Endothelial cell of umbilical vein (primary cell): Measurements from ENCODE around the gene BTBD8. TPM values are rescaled to one million over a fixed set of nuclear protein-coding genes. Genes with fewer than 3 reads are reported as not detected.

Experiments
- BruUV-seq: library from RNA; stranded (reverse); fragments of 400-500 nt; replicated peaks from 2 replicates; lab custom pipeline; 2021; lab: Mats Ljungman, UMichigan
- CTCF ChIA-PET: fragments of 300-600, 350-600 bp; sonication (Branson Sonifier 250); formaldehyde crosslinking; loops from one replicate; lab custom pipeline; 2021; ENCODE audit warnings: antibody characterized with exemption, inconsistent platforms; lab: Charles Lee
- POLR2A ChIA-PET: fragments of 300-600, 350-600 bp; sonication (Branson Sonifier 250); formaldehyde crosslinking; loops from one replicate; lab custom pipeline; 2021; ENCODE audit warnings: antibody characterized with exemption, inconsistent platforms; lab: Charles Lee
- DNase-seq: peaks from one replicate; pipeline ENCODE4 v3.0.0-alpha.2; 2011; ENCODE audit warnings: low read depth, low spot score
- FAIRE-seq: peaks from 2 replicates; lab custom pipeline; 2011; peaks lifted over from hg19 to GRCh38; lab: Jason Lieb, UNC
- H2AFZ ChIP-seq: 2 replicates; pipeline ENCODE4 v1.6.0; 2012; ENCODE audit warnings: low read depth, low read length, control low read depth, inconsistent platforms
- H3K27ac ChIP-seq: 2 replicates; pipeline ENCODE4 v1.5.1; 2011; ENCODE audit warnings: low read depth, mild to moderate bottlenecking, control low read depth, low read length, moderate library complexity; ENCODE audit not compliant: insufficient read depth
- H3K27me3 ChIP-seq, 2 experiments: 2 replicates each; pipeline versions ENCODE4 v1.6.0 to v1.6.1; 2011; ENCODE audit warnings: low read length in 2 of 2, mixed read lengths in 1 of 2; ENCODE audit not compliant: control insufficient read depth in 2 of 2, insufficient read depth in 2 of 2
- H3K36me3 ChIP-seq, 2 experiments: 2 replicates in 1 of 2; 3 replicates in 1 of 2; pipeline ENCODE4 v1.5.1; 2011; ENCODE audit warnings: low read length in 2 of 2, mild to moderate bottlenecking in 1 of 2, moderate library complexity in 1 of 2; ENCODE audit not compliant: control insufficient read depth in 2 of 2, insufficient read depth in 2 of 2; ENCODE audit errors: extremely low read depth in 1 of 2
- H3K4me1 ChIP-seq: 3 replicates; pipeline ENCODE4 v1.5.1; 2011; ENCODE audit warnings: mild to moderate bottlenecking, low read length; ENCODE audit not compliant: control insufficient read depth, insufficient read depth; ENCODE audit errors: extremely low read depth
- H3K4me2 ChIP-seq: 2 replicates; pipeline ENCODE4 v1.6.1; 2011; ENCODE audit warnings: low read length, control low read depth, mixed read lengths; ENCODE audit not compliant: insufficient read depth
- H3K4me3 ChIP-seq, 3 experiments: fragments of 200-600 bp in 1 of 3; sonication (generic), shearing (Covaris generic) in 1 of 3; replicated peaks in 1 of 3; 2 replicates each; pipeline ENCODE4 v1.5.1; 2011 to 2016; ENCODE audit warnings: control low read depth in 3 of 3, low read length in 3 of 3, mild to moderate bottlenecking in 2 of 3, inconsistent platforms in 1 of 3, low read depth in 1 of 3, moderate library complexity in 1 of 3; ENCODE audit not compliant: insufficient read depth in 1 of 3
- H3K79me2 ChIP-seq: 2 replicates; pipeline ENCODE4 v1.6.0; 2012; ENCODE audit warnings: low read length, inconsistent platforms; ENCODE audit not compliant: control insufficient read depth, insufficient read depth
- H3K9ac ChIP-seq: replicated peaks from 2 replicates; pipeline ENCODE3; 2011; ENCODE audit warnings: low read length, control low read depth; ENCODE audit not compliant: insufficient read depth; ENCODE audit errors: extremely low read depth
- H3K9me1 ChIP-seq: replicated peaks from 3 replicates; pipeline ENCODE4 v1.6.0; 2011; ENCODE audit warnings: mild to moderate bottlenecking, low read length; ENCODE audit not compliant: control insufficient read depth, insufficient read depth; ENCODE audit errors: extremely low read depth
- H3K9me3 ChIP-seq: replicated peaks from 2 replicates; pipeline ENCODE4 v1.5.1; 2012; ENCODE audit warnings: low read length, inconsistent platforms; ENCODE audit not compliant: control insufficient read depth, insufficient read depth
- H4K20me1 ChIP-seq: replicated peaks from 2 replicates; pipeline ENCODE3; 2011; ENCODE audit warnings: mild to moderate bottlenecking, low read length; ENCODE audit not compliant: control insufficient read depth, insufficient read depth; ENCODE audit errors: extremely low read depth
- CTCF ChIP-seq, 2 donors: IDR thresholded peaks; 1 replicate in 1 of 2; 2 replicates in 1 of 2; pipeline ENCODE4 v1.5.1; 2011; ENCODE audit warnings: low read length in 2 of 2, mild to moderate bottlenecking in 2 of 2, moderate library complexity in 2 of 2, control low read depth in 1 of 2, inconsistent platforms in 1 of 2, low read depth in 1 of 2; ENCODE audit not compliant: insufficient read depth in 1 of 2; ENCODE audit errors: extremely low read depth in 1 of 2
- EZH2 ChIP-seq: IDR thresholded peaks from 2 replicates; pipeline ENCODE4 v1.6.1; 2012; ENCODE audit warnings: borderline replicate concordance, low read depth, mild to moderate bottlenecking, moderate library complexity, low read length, inconsistent platforms; ENCODE audit not compliant: severe bottlenecking
- FOS ChIP-seq: IDR thresholded peaks from 2 replicates; pipeline ENCODE4 v1.6.1; 2011; ENCODE audit warnings: mild to moderate bottlenecking, low read length, moderate library complexity, borderline replicate concordance; ENCODE audit not compliant: insufficient read depth
- GATA2 ChIP-seq: IDR thresholded peaks from 2 replicates; pipeline ENCODE4 v1.7.0; 2011; ENCODE audit warnings: low read depth, mild to moderate bottlenecking, moderate library complexity, mixed read lengths, low read length; ENCODE audit not compliant: insufficient read length, insufficient read depth
- JUN ChIP-seq: IDR thresholded peaks from 2 replicates; pipeline ENCODE4 v1.6.1; 2011; ENCODE audit warnings: borderline replicate concordance, low read depth; ENCODE audit not compliant: insufficient read length, insufficient read depth
- MAX ChIP-seq: IDR thresholded peaks from 2 replicates; pipeline ENCODE4 v1.6.1; 2011; ENCODE audit not compliant: insufficient read depth, insufficient read length
- MYC ChIP-seq: IDR thresholded peaks from one replicate; pipeline ENCODE4 v1.6.1; 2011; ENCODE audit warnings: mild to moderate bottlenecking, low read depth, low read length
- POLR2A ChIP-seq: IDR thresholded peaks from 2 replicates; pipeline ENCODE4 v1.6.1; 2012; ENCODE audit warnings: low read depth, mild to moderate bottlenecking, control low read depth, low read length
- POLR2AphosphoS5 ChIP-seq: IDR thresholded peaks from 2 replicates; pipeline ENCODE4 v1.6.1; 2012; ENCODE audit warnings: low read depth, mild to moderate bottlenecking, control low read depth, low read length, moderate library complexity; ENCODE audit not compliant: insufficient read depth
- dilution Hi-C: fragments of 300-500 bp; cut with MboI; formaldehyde crosslinking; loops from one replicate; pipeline ENCODE4 v1.15.0; 2019; ENCODE audit warnings: low sequenced_read_pairs; ENCODE audit not compliant: extremely low pct_ligation_motif_present
- intact Hi-C: fragments of 100-400 bp; cut with micrococcal nuclease; formaldehyde crosslinking; loops from one replicate; pipeline ENCODE4 v1.10.0; 2022
- polyA plus RNA-seq, 4 experiments: library from polyadenylated mRNA; depleted of rRNA in 3 of 4; stranded (reverse) in 3 of 4; unstranded in 1 of 4; fragments of >200 nt; gene quantifications; 2 replicates each; pipeline versions ENCODE4 v1.2.1 to v1.2.3, GENCODE V29; 2011 to 2012; ENCODE audit warnings: missing spikeins in 1 of 4
- total RNA-seq: library from RNA; stranded (reverse); gene quantifications from 2 replicates; pipeline ENCODE4 v1.2.3, GENCODE V29; 2021

The BTBD8 gene
- total and polyA plus RNA-seq, 2 donors (not counting 3 experiments of a cell fraction or from before 2014, with no cell fraction given): 0.36 to 1.7 TPM

GRCh38 chr1:92134331-92134730, 54.2 kb downstream of the BTBD8 start:
- H3K27me3 ChIP-seq: no peaks in the 10 kb centered on the region
- no peak overlapping the region for H3K4me2 ChIP-seq
- no peaks in the 10 kb centered on the region for H4K20me1 ChIP-seq
- no peaks in the 10 kb centered on the region for H3K79me2 ChIP-seq
- no peak overlapping the region for H3K9ac ChIP-seq
- no peak overlapping the region for H2AFZ ChIP-seq
- H3K36me3 ChIP-seq: no peaks in the 10 kb centered on the region
- POLR2A ChIA-PET: no interaction called here
- no peak overlapping the region for H3K4me3 ChIP-seq
- CTCF ChIA-PET: no interaction called here
- DNase-seq (no peak), FAIRE-seq (no peak)
- intact Hi-C loops (no loop called here), dilution Hi-C loops (no loop called here)
- BruUV-seq: no TSS peak
- TF ChIP-seq EZH2 (no peak), FOS (no peak), MAX (no peak), JUN (no peak), CTCF (IDR thresholded peaks at IDR 0.05; ENCODE audit: extremely low read depth in 1 of 2, insufficient read depth in 1 of 2, low read depth in 1 of 2, low read length in 2 of 2) (no peak)
- no peaks in the 10 kb centered on the region for H3K9me1 ChIP-seq
- no peak overlapping the region for H3K27ac ChIP-seq
- H3K9me3 ChIP-seq: no peaks in the 10 kb centered on the region
- peaks cover 3% of the 10 kb centered on the region for H3K4me1 ChIP-seq

GRCh38 chr1:92136341-92136740, 56.2 kb downstream of the BTBD8 start:
- BruUV-seq: no TSS peak
- no peaks in the 10 kb centered on the region for H3K79me2 ChIP-seq
- H3K4me3 ChIP-seq: no peak overlapping the region
- no peaks in the 10 kb centered on the region for H3K9me3 ChIP-seq
- no peaks in the 10 kb centered on the region for H4K20me1 ChIP-seq
- POLR2A ChIA-PET: no interaction called here
- H3K9me1 ChIP-seq: no peaks in the 10 kb centered on the region
- TF ChIP-seq POLR2A (no peak), MAX (no peak), GATA2 (no peak), MYC (no peak), JUN (no peak), POLR2AphosphoS5 (no peak), CTCF (IDR thresholded peaks at IDR 0.05; ENCODE audit: extremely low read depth in 1 of 2, insufficient read depth in 1 of 2, low read depth in 1 of 2, low read length in 2 of 2) (no peak), FOS (no peak), EZH2 (no peak)
- H3K27me3 ChIP-seq: no peaks in the 10 kb centered on the region
- H3K4me2 ChIP-seq: no peak overlapping the region
- no peak overlapping the region for H3K9ac ChIP-seq
- DNase-seq (peak; percentile 21), FAIRE-seq (no peak)
- intact Hi-C loops: no loop called here
- H2AFZ ChIP-seq: no peak overlapping the region
- no peaks in the 10 kb centered on the region for H3K36me3 ChIP-seq
- dilution Hi-C loops: no loop called here
- no peak overlapping the region for H3K27ac ChIP-seq
- CTCF ChIA-PET: no interaction called here
- H3K4me1 ChIP-seq: peaks cover 3% of the 10 kb centered on the region
